NCI-H748 (cell line): ENCODE data around the gene PDILT.

Experiments
- DNase-seq: peaks from one replicate; lab custom pipeline; 2025; ENCODE audit not compliant: unreplicated experiment; lab: John Stamatoyannopoulos, UW

PDILT gene

DNA sequence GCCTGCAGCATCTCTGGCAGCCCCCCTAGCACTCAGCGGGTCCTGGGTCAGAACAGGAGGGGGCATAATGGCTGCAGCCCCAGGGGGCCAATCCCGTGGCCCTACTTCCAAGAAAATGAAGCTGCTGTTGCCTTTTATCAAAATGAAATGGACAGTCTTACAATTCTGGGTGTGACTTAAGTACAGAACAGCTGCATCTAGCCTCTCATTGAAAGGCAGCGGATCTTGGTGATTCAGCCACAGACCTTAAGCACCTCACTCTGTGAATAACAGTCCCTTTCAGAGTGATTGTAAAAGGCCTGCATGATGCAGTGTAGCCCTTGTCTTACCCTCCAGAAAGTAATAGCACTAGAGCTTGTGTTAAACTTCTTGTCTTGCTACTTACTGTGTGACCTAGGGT, 40.5 kb downstream of the PDILT start:
- DNase-seq, result no peak

- no peak for DNase-seq
Measured at GRCh38 chr16:20363191-20363590, 41.3 kb downstream of the PDILT start.

DNA sequence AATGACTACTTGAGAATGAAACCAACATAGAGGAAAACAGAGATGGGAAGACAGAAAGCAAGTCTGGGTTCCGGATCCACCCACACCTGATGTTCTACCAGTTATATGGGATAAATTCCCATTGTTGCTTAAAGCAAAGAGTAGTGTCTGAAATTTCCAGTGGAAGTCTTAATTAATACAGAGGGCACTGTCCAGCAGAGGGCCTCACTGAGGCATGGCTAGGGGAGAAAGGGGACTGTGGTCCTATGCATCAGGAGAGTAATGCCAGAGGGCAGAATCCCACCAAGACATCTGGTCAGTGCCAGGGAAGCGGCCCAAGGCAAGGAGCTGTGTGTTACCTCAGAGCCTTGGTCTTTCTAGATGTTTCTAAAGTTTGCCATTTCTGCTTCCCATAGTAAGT, 44.5 kb downstream of the PDILT start:
- DNase-seq, result peak; percentile 24

DNA sequence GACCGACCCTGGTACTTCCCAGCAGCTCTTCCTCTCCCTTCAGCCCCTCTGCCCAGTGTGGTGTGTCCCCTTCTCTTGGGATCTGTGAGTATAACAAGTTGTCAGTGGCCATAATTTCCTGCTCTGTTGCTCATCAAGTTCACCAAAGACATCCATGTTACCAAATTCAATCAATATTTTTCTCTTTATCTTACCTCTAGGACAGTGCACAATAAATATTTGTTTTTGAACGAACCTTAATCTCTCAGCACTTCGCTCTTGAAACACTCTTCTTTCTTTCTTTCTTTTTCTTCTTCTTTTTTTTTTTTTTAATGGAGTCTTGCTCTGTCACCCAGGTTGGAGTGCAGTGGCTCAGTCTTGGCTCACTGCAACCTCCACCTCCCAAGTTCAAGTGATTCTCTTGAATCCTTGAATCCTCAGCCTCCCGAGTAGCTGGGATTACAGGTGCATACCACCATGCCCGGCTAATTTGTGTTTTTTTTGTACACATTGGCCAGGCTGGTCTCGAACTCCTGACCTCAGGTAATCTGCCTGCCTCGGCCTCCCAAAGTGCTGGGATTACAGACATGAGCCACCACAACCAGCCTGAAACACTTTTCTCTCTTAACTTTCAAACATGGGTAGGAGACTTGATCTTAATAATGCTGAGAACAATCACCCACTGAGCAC, 49.3 kb downstream of the PDILT start:
- no peak for DNase-seq

- no peak for DNase-seq
Measured at GRCh38 chr16:20353379-20353778, 51.2 kb downstream of the PDILT start.

GRCh38 chr16:20352615-20353014, 51.9 kb downstream of the PDILT start, which contains the start of gene UMOD:
Gene UMOD, minus strand, starts transcription at chr16:20352715. Its CDS starts 1,978 bp downstream, at chr16:20350737.
- DNase-seq, result no peak

DNA sequence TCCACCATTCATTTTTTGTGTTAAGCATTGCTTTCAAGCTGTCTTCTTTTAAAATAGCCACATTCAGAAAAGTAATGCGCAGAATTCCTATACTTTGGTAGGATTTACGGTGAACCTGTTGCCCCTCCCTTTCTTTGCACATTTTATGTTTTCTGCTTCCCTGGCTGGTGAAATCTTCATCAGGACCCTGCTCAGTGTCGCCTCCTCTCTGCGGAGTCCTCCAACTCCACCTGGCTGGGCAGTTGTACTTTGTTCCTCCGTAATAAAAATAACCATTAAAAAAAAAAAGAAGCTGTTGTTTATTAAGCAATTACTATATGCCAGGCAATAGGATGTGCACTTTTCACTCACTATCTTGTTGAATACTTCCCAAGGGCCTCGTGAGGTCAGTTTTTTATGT, 54.9 kb downstream of the PDILT start:
- no peak for DNase-seq

DNA sequence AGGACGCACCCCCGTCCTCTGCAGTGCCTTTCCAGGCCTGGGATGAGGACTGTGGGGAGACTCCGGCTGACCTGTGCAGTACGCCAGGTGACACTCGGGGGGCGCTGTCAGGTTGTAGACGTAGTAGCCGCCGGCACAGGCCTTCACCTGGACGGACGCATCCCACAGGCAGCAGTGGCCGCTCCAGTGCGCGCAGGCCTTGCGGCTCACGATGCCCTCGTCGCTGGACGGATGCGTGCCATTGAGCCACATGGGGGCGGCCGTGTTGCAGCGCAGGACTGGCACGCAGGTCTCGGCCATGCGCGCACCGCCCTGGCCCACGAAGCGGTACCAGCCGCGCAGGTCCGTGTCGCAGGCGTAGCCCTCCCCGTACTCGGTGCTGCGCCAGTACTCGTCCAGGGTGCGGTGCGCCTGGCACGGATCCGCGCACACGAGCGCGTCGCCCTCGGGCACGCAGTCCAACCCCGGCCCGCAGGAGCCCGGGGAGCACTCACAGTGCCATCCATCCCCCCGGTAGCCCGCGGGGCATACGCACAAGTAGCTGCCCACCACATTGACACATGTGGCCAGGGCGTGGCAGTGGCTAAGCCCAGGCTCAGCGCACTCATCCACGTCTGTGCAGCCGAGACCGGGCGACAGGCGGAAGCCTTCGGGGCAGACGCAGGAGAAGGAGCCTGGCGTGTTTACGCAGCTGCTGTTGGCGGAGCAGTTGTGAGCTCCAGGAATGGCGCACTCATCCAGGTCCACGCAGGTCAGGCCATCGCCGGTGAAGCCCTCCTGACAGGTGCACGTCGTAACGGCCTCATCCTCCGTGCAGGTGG, 56.0 kb downstream of the PDILT start:
- peak; percentile 82 for DNase-seq

DNA sequence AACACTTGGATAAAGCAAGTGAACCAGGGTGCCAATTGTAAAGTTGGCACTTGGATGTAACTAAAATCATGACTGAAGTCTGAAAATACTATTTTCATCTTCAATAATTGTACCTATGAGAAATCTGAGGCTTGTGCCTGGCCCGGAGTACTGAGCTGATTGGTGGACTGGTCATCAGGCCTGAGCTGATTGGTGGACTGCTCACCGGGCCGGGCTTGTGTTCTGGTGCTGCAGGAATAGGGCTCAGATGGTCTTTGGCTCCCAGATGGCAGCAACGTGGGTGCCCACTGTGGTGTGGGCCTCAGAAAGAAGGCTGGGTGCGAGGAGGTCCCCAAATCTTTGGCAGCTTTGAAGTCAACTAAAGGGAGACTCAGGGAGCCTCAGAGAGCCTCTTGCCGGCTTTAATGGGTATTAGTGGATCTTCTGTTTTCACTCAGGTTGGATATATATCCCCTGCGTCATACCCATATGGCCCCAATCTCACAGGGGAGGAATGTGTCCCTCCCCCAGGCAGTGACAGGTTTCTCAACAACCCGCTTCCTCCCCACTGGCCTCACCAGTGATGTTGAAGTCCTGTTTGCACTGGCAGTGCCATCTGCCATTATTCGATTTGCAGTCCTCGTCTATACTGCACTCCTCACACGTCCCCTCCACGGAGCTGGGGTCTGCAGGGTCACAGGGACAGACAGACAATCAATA, 56.7 kb downstream of the PDILT start:
- DNase-seq, result no peak

- DNase-seq, result no peak
Measured at GRCh38 chr16:20344611-20345010, 59.9 kb downstream of the PDILT start.

GRCh38 chr16:20339744-20340143, 64.8 kb downstream of the PDILT start:
- DNase-seq, result no peak

GRCh38 chr16:20336955-20337354, 67.6 kb downstream of the PDILT start:
- peak; percentile 35 for DNase-seq

- no peak for DNase-seq
Measured at GRCh38 chr16:20334396-20334795, 70.1 kb downstream of the PDILT start.

DNA sequence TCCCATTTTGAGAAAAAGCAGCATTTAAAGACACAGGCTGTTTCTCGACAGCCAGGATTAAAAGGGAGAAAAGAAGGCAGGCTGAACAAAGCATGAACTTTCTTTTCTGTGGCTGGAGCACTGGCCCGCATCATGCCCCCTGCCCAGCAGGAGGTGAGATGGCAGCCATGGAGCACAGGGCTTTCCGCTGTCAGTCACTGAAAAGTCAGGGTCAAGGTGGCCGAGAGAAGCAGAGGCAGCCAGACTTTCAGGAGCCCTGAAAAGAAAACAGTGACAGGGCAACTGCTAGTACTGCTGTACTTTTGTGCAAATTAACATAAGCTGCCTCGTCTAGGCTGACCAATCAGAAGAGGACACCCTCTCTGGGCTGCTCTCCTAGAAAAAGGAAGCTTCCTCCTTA, 71.4 kb downstream of the PDILT start:
- no peak for DNase-seq

- no peak for DNase-seq
Measured at GRCh38 chr16:20332411-20332810, 72.1 kb downstream of the PDILT start.

- no peak for DNase-seq
Measured at GRCh38 chr16:20331635-20332034, 72.9 kb downstream of the PDILT start.

DNA sequence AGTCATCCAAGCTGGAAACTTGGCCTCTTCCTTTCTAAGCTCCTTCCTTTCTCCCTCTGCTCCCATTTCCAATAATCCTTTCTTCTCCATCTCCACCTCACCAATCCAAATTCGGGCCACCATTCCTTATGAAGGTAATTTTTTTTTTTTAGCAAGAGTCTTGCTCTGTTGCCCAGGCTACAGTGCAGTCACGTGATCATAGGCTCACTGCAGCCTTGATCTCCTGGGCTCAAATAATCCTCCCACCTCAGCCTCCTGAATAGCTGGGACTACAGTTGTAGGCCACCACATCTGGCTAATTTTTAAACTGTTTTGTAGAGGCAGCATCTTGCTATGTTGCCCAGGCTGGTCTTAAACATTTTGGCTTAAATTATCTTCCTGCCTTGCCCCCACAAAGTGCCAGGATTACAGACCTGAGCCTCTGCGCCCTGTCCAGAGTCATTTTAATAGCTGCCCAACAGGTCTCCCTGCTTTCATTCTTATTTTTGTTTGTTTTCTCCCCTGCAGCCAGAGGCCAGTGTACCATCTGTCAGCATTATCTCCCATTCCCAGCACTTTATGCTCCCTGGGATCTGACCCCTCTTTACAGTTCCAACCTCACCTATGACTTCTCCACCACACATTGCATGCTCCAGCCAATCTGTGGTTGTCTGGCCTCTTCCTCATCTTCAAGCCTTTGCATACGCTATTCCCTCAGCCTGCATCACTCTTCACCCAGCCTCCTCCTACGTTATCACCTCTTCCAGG, 75.0 kb downstream of the PDILT start:
- DNase-seq, result peak; percentile 33

- DNase-seq, result peak; percentile 77
Measured at GRCh38 chr16:20327444-20328041, 77.0 kb downstream of the PDILT start, which contains the start of gene GP2. Gene GP2, minus strand, starts transcription at chr16:20327513. Its CDS starts 1,082 bp downstream, at chr16:20326431.

DNA sequence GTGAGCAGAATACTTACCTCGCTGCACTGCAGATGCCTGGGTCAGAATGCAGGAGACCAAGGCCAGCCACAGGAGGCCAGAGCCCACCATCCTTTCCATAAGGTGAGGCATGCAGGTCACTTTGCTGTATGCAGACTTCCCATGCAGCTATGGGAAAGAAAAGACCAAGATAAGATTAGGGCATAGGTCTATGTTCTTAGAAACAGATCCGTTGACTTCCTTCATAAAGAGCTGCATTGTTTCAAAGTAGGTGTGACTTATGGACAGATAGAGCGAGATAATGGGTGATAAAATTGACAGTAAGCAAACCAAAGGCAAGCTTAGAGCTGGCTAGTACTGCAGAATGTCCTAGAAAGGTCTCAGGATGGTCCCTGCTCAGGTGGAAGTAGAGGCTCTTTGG, 78.2 kb downstream of the PDILT start:
- DNase-seq, result no peak

DNA sequence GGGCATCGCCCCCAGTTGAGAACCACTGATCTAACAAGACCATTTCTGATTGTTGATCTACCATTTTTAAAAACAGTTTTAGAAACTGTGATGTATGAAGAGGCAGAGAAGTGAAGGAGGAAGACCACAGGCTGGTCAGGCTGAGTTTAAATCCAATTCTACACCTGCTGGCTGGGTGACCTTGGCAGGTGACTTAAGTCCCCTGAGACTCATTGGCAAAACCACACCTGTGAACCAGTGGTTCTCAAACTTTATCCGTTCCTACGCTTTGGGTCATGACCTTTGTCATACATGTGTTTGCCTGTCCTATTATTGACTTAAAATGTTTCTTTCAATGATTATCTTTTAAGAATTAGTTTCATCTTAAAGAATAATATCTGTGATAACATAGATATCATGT, 79.5 kb downstream of the PDILT start:
- no peak for DNase-seq
